ENCODE results near the gene RNF130.

RNF130 gene

GRCh38 chr5:180071531-180072255, at the start of gene RNF130:
RNF130 (minus strand) TSS chr5:180071759; CDS start chr5:180071702, 57 bp downstream.
- DNase-seq = peak; percentile 83 to 90 (median 89)

- no peak for DNase-seq
Measured at GRCh38 chr5:180120237-180121101, 48.9 kb upstream of the RNF130 start.

- no peak for DNase-seq
Measured at GRCh38 chr5:180119903-180120236, 48.3 kb upstream of the RNF130 start.

GRCh38 chr5:180119031-180119902, 47.7 kb upstream of the RNF130 start:
- DNase-seq = no peak

- no peak for DNase-seq
Measured at GRCh38 chr5:180118391-180118791, 46.8 kb upstream of the RNF130 start.

GRCh38 chr5:180117000-180117725, 45.6 kb upstream of the RNF130 start:
- peak in 1 of 3 experiments; percentile 1 for DNase-seq

GRCh38 chr5:180116077-180116999, 44.8 kb upstream of the RNF130 start:
- no peak for DNase-seq

GRCh38 chr5:180115326-180116076, 43.9 kb upstream of the RNF130 start:
- DNase-seq = no peak

GRCh38 chr5:180114304-180115003, 42.9 kb upstream of the RNF130 start:
- DNase-seq = no peak

- no peak for DNase-seq
Measured at GRCh38 chr5:180113660-180114303, 42.2 kb upstream of the RNF130 start.

GRCh38 chr5:180112181-180112861, 40.8 kb upstream of the RNF130 start:
- DNase-seq = no peak

GRCh38 chr5:180111273-180112002, 39.9 kb upstream of the RNF130 start:
- DNase-seq = no peak

- no peak for DNase-seq
Measured at GRCh38 chr5:180109920-180110319, 38.4 kb upstream of the RNF130 start.

GRCh38 chr5:180107005-180107404, 35.4 kb upstream of the RNF130 start:
- DNase-seq = no peak

GRCh38 chr5:180105827-180106312, 34.3 kb upstream of the RNF130 start:
- DNase-seq = no peak

- no peak for DNase-seq
Measured at GRCh38 chr5:180104168-180104530, 32.6 kb upstream of the RNF130 start.

- no peak for DNase-seq
Measured at GRCh38 chr5:180103487-180104167, 32.1 kb upstream of the RNF130 start.

Data from NCI-H1417 (cell line).